HK-2 (cell line): ENCODE data around the gene DGKZ.
A peak's percentile ranks its signal among the peaks of the same experiment; 100 is the strongest.
"Not testable (repeated sequence)": the region's sequence is repeated elsewhere in the genome, so short reads cannot be mapped to it uniquely, and the experiment has no call there.

ENCODE experiments used
- DNase-seq: peaks from one replicate; pipeline ENCODE4 v3.0.0-alpha.2; 2018; ENCODE audit not compliant: unreplicated experiment

The DGKZ gene

GRCh38 chr11:46366661-46367161 lies 19.4 kb downstream of the DGKZ start:
- no peak for DNase-seq

GRCh38 chr11:46367244-46367915 lies 20.1 kb downstream of the DGKZ start:
- DNase-seq = no peak

GRCh38 chr11:46367916-46368267 lies 20.6 kb downstream of the DGKZ start:
- DNase-seq = no peak

GRCh38 chr11:46369458-46370152 lies 22.3 kb downstream of the DGKZ start:
- peak; percentile 85 for DNase-seq

- DNase-seq = no peak
Observed at GRCh38 chr11:46370253-46370652, 23.0 kb downstream of the DGKZ start.

- not testable (repeated sequence) for DNase-seq
Observed at GRCh38 chr11:46371262-46371661, 24.0 kb downstream of the DGKZ start.

GRCh38 chr11:46372086-46372485 lies 24.8 kb downstream of the DGKZ start:
- DNase-seq = no peak

- DNase-seq = not testable (repeated sequence)
Observed at GRCh38 chr11:46372501-46372900, 25.2 kb downstream of the DGKZ start.

GRCh38 chr11:46373787-46374740 lies 26.8 kb downstream of the DGKZ start:
- DNase-seq = no peak

- no peak for DNase-seq
Observed at GRCh38 chr11:46374815-46375214, 27.6 kb downstream of the DGKZ start.

- no peak for DNase-seq
Observed at GRCh38 chr11:46375392-46376101, 28.3 kb downstream of the DGKZ start.

GRCh38 chr11:46376258-46377050 lies 29.2 kb downstream of the DGKZ start:
- no peak for DNase-seq

GRCh38 chr11:46377290-46377689 lies 30.0 kb downstream of the DGKZ start:
- no peak for DNase-seq

- DNase-seq = no peak
Observed at GRCh38 chr11:46377831-46378230, 30.6 kb downstream of the DGKZ start.

GRCh38 chr11:46378296-46378695 lies 31.0 kb downstream of the DGKZ start:
- DNase-seq = no peak

GRCh38 chr11:46378811-46379481 lies 31.7 kb downstream of the DGKZ start:
- no peak for DNase-seq

GRCh38 chr11:46379482-46380293 lies 32.4 kb downstream of the DGKZ start:
- not testable (repeated sequence) for DNase-seq

GRCh38 chr11:46380340-46381047 lies 33.2 kb downstream of the DGKZ start:
- peak; percentile 54 for DNase-seq
